K562 (cell line): ENCODE results near the gene PSMD11.

Source experiments
- DPF2 ChIP-seq: fragments of 450-650 bp; IDR thresholded peaks from 2 replicates; pipeline ENCODE4 v1.6.1; 2016
- EZH2 ChIP-seq: IDR thresholded peaks from 2 replicates; pipeline ENCODE4 v1.6.1; 2012; ENCODE audit warnings: low read depth, mild to moderate bottlenecking, inconsistent platforms, low read length, borderline replicate concordance
- FOSL1 ChIP-seq: fragments of 200-800 bp; sonication (Bioruptor generic); conservative IDR thresholded peaks from 2 replicates; pipeline ENCODE4 v1.6.1; 2016; ENCODE audit warnings: missing genetic modification characterization, missing compliant biosample characterization
- KLF13 ChIP-seq: fragments of 450-650 bp; IDR thresholded peaks from 2 replicates; pipeline ENCODE4 v1.6.1; 2016; ENCODE audit warnings: missing genetic modification characterization, low read depth, mild to moderate bottlenecking, missing compliant biosample characterization, moderate library complexity, borderline replicate concordance
- LCOR ChIP-seq: sonication (generic); formaldehyde crosslinking; IDR thresholded peaks from 2 replicates; pipeline ENCODE4 v1.8.0; 2022; ENCODE audit warnings: mild to moderate bottlenecking, missing genetic modification reagents
- PBX2 ChIP-seq, 2 experiments: IDR thresholded peaks in 1 of 2; conservative IDR thresholded peaks in 1 of 2; 2 replicates each; pipeline ENCODE4 v1.6.1; 2016; ENCODE audit warnings: low read depth in 2 of 2, mild to moderate bottlenecking in 1 of 2, missing compliant biosample characterization in 1 of 2, missing genetic modification characterization in 1 of 2, moderate library complexity in 1 of 2
- YY1 ChIP-seq, 3 experiments: IDR thresholded peaks; 2 replicates each; pipeline ENCODE4 v1.6.1; 2011; ENCODE audit warnings: low read length in 2 of 3, mild to moderate bottlenecking in 2 of 3, moderate library complexity in 2 of 3, borderline replicate concordance in 1 of 3, control low read depth in 1 of 3, low read depth in 1 of 3; ENCODE audit not compliant: insufficient read depth in 3 of 3, insufficient replicate concordance in 2 of 3, control insufficient read depth in 1 of 3, insufficient read length in 1 of 3; ENCODE audit errors: extremely low read depth in 1 of 3
- ZNF586 ChIP-seq: fragments of 450-650 bp; formaldehyde crosslinking; conservative IDR thresholded peaks from 2 replicates; pipeline ENCODE4 v1.4.0; 2020; ENCODE audit warnings: mild to moderate bottlenecking, moderate library complexity
- ZNF778 ChIP-seq: fragments of 450-650 bp; formaldehyde crosslinking; IDR thresholded peaks from 2 replicates; pipeline ENCODE4 v1.4.0; 2020; ENCODE audit warnings: mild to moderate bottlenecking, moderate library complexity
- TF ChIP-seq, protein P1 (sequence below): fragments of 450-650 bp; conservative IDR thresholded peaks from 2 replicates; pipeline ENCODE4 v1.6.1; 2016; ENCODE audit warnings: missing genetic modification characterization, low read depth, mild to moderate bottlenecking, missing compliant biosample characterization, moderate library complexity

GRCh38 chr17:32445971-32446370, 1.7 kb downstream of the PSMD11 start:
- peak in 1 of 3 experiments; percentile 48 for TF ChIP-seq YY1 (IDR thresholded peaks at IDR 0.05; ENCODE audit: borderline replicate concordance in 1 of 3, control insufficient read depth in 1 of 3, extremely low read depth in 1 of 3, insufficient read depth in 3 of 3, insufficient read length in 1 of 3, insufficient replicate concordance in 2 of 3, low read depth in 1 of 3, low read length in 2 of 3)
- no peak for TF ChIP-seq LCOR (CRISPR knock-in tag)
- no peak for TF ChIP-seq FOSL1
- no peak for TF ChIP-seq ZNF586 (CRISPR knock-in tag)
- no peak for TF ChIP-seq KLF13 (tag)
- TF ChIP-seq ZNF778: no peak
- no peak for TF ChIP-seq PBX2 (CRISPR knock-in tag; IDR thresholded peaks at IDR 0.05; ENCODE audit: low read depth)
- no peak for TF ChIP-seq PBX2 (tag; conservative IDR thresholded peaks at IDR 0.05; ENCODE audit: low read depth)
- TF ChIP-seq, protein P1, sequence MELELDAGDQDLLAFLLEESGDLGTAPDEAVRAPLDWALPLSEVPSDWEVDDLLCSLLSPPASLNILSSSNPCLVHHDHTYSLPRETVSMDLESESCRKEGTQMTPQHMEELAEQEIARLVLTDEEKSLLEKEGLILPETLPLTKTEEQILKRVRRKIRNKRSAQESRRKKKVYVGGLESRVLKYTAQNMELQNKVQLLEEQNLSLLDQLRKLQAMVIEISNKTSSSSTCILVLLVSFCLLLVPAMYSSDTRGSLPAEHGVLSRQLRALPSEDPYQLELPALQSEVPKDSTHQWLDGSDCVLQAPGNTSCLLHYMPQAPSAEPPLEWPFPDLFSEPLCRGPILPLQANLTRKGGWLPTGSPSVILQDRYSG (tag): no peak
- TF ChIP-seq DPF2: peak; percentile 48; the same call in 1 of the 2 replicates
- TF ChIP-seq EZH2: no peak
